Measurements from ENCODE around the gene FBXO47.

Gene FBXO47

DNA sequence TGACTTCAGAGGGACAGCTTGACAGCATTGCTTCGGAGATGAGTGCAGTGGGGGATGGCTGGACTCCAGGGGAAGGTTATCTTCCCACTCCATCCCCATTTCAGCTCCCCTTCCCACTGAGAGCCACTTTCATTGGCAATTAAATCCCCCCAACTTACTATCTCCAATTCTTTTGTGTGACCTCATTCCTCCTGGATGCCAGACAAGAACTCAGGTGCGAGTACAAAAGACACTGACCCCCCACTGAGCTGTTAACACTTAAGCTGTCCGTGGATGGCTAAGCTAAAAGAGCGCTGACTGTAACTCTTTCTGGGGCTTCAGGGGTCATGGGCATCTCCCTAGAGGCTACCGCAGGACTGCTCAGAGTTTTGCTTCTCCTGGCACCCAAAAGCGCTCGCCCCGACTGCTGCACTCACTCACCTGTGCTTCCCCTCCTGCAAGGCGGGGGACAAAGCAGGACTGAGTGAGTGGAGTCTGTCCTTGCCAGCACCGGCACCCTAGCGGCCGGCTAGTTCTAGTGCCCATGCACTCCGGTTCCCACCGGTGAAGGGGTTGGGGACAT lies 44.8 kb upstream of the FBXO47 start:
- DNase-seq (ENCODE audit: low spot score) = no peak
- TF ChIP-seq, protein P1, sequence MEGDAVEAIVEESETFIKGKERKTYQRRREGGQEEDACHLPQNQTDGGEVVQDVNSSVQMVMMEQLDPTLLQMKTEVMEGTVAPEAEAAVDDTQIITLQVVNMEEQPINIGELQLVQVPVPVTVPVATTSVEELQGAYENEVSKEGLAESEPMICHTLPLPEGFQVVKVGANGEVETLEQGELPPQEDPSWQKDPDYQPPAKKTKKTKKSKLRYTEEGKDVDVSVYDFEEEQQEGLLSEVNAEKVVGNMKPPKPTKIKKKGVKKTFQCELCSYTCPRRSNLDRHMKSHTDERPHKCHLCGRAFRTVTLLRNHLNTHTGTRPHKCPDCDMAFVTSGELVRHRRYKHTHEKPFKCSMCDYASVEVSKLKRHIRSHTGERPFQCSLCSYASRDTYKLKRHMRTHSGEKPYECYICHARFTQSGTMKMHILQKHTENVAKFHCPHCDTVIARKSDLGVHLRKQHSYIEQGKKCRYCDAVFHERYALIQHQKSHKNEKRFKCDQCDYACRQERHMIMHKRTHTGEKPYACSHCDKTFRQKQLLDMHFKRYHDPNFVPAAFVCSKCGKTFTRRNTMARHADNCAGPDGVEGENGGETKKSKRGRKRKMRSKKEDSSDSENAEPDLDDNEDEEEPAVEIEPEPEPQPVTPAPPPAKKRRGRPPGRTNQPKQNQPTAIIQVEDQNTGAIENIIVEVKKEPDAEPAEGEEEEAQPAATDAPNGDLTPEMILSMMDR (IDR thresholded peaks at IDR 0.05; ENCODE audit: extremely low read depth, missing control alignments) = no peak

DNA sequence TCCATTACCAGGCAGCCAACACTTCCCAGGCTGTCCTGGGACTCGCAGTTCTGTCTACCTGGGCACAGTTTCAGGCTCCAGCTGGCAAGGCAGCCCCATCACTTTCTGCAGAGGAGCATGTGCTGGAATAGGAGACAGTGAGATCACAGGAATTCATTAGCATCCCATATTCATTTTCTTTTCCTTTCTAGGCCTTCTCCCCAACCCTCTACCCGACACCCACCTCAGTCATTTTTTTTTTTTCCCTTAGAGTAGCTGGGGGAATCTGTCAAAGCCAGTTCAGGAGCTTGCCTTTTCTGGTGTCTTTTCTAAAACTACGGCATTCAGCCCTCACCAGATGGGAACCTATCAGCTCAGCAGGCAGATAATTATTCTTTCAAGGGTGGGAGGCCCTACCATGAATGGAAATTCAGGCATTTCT lies 42.4 kb upstream of the FBXO47 start:
- TF ChIP-seq, protein P1 (IDR thresholded peaks at IDR 0.05; ENCODE audit: extremely low read depth, missing control alignments) = no peak
- no peak for DNase-seq (ENCODE audit: low spot score)

DNA sequence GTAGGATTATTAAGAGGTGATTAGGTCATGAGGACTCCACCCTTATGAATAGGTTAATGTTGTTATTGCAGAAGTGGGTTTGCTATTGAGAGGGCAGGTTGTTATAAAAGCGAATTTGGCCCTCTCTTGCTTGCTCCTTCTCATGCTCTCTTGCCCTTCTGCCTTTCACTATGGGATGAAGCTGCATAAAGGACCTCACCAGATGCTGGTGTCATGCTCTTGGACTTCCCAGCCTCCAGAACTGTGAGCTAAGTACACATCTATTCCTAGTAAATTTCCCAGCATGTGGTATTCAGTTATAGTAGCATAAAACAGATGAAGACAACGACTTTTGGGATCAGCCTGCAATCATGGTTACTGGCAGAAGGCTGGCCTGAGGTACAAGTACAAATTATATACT lies 41.4 kb upstream of the FBXO47 start:
- DNase-seq (ENCODE audit: low spot score) = no peak
- TF ChIP-seq, protein P1 (IDR thresholded peaks at IDR 0.05; ENCODE audit: extremely low read depth, missing control alignments) = no peak

- TF ChIP-seq, protein P1 (IDR thresholded peaks at IDR 0.05; ENCODE audit: extremely low read depth, missing control alignments) = no peak
- no peak for DNase-seq (ENCODE audit: low spot score)
These were observed 36.0 kb upstream of the FBXO47 start for GRCh38 chr17:39002991-39003715.

- TF ChIP-seq, protein P1 (IDR thresholded peaks at IDR 0.05; ENCODE audit: extremely low read depth, missing control alignments) = no peak
These were observed 34.8 kb upstream of the FBXO47 start for GRCh38 chr17:39001703-39002637.

GRCh38 chr17:39000021-39000601 lies 32.9 kb upstream of the FBXO47 start:
- DNase-seq (ENCODE audit: low spot score) = no peak
- TF ChIP-seq, protein P1 (IDR thresholded peaks at IDR 0.05; ENCODE audit: extremely low read depth, missing control alignments) = no peak

More at GRCh38 chr17:39001703-39002637, 34.8 kb upstream of the FBXO47 start:
- no peak for DNase-seq (ENCODE audit: low spot score)
